Measurements from ENCODE around the gene CHSY1. TPM values are rescaled to one million over a fixed set of nuclear protein-coding genes. Genes with fewer than 3 reads are reported as not detected.

CHSY1 gene
- polyA plus RNA-seq, 1 experiment: 49.2 TPM

DNA sequence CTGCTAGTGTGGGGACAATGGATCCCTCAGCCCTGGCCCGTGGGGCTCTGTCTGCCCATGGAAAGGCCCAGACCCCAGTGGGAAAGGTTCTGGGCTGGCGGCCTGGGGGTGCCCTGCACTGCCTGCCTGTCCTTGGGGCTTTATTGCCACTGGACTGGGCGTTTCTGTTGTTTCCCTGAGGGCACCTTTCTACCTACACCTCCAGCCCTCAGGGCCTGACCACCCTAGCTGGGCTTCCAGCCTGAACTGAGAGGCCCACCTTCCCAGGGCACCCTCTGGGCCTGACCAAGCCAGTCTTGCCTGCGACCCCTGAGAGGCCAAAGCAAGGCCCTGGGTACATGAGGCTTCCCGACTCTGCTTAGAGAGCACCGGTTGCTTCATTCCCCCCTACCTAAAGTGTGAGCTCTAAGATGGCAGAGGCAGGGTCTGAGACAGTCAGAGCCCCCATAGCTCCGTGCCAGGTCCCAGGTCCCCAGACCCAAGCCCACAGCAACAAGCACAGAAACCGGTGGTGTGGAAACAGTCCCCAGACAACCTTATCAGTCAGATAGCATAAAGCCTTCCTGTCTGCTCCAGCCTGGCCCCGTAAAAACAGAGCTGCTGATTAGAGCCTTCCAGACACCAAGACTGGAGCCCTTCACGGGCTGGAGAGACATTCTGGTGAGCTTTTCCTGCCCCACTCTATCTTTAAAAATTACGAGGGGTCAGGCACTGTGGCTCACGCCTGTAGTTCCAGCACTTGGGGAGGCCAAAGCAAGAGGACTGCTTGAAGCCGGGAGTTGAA lies 102.8 kb downstream of the CHSY1 start:
- CTCF ChIA-PET: interaction anchor here (0.9 kb wide), 1 partner anchor 61 kb away, joined by 3 read pairs; no protein-coding TSS in a partner anchor
- H3K9me3 ChIP-seq (ENCODE audit: control insufficient read depth, insufficient read depth, low read length): peaks cover 10% of the 10 kb centered on the region
- H3K27ac ChIP-seq (ENCODE audit: low read depth, low read length): no peak overlapping the region
- no peaks in the 10 kb centered on the region for H3K27me3 ChIP-seq (ENCODE audit: control insufficient read depth, insufficient read depth, low read length)
- POLR2A ChIA-PET: no interaction called here
- TF ChIP-seq, protein P1, sequence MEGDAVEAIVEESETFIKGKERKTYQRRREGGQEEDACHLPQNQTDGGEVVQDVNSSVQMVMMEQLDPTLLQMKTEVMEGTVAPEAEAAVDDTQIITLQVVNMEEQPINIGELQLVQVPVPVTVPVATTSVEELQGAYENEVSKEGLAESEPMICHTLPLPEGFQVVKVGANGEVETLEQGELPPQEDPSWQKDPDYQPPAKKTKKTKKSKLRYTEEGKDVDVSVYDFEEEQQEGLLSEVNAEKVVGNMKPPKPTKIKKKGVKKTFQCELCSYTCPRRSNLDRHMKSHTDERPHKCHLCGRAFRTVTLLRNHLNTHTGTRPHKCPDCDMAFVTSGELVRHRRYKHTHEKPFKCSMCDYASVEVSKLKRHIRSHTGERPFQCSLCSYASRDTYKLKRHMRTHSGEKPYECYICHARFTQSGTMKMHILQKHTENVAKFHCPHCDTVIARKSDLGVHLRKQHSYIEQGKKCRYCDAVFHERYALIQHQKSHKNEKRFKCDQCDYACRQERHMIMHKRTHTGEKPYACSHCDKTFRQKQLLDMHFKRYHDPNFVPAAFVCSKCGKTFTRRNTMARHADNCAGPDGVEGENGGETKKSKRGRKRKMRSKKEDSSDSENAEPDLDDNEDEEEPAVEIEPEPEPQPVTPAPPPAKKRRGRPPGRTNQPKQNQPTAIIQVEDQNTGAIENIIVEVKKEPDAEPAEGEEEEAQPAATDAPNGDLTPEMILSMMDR (IDR thresholded peaks at IDR 0.05; ENCODE audit: low read depth, low read length): no peak
- H3K4me3 ChIP-seq (ENCODE audit: low read depth, low read length): no peak overlapping the region
- no peak for DNase-seq (ENCODE audit: low read depth, low spot score)

DNA sequence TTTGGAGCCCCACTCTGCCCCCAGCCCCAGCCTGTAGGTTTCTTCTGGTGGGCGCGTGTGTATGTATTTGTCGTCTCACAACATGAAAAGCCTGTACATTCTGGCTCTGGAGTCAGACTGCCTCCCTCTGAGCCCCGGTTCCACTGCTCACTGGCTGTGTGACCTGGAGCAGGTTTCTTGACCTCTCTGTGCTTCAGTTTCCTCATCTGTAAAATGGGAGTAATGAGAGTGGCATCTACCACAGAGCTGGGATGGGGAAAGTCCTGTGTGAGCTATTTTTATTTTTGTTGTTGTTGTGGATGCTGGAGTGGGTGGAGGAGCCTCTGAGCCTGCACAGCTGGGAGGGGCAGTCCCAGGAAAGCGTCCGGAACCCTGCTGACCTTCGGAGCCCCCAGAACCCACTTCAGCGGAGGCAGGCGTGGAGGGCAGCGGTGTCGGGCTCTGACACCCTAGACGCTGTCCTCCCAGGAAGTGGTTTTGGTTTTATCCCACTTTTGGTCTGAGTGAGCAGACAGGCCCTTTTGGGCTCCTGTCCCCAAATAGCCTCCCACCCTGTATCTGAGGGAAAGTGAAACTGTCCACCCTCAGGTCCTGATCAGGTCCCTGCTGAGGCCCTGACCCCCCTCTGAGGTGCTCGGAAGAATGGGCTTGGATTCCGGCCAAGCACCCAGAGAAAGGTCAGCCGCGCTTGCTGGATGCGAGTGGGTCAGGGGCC lies 103.5 kb downstream of the CHSY1 start:
- TF ChIP-seq, protein P1 (IDR thresholded peaks at IDR 0.05; ENCODE audit: low read depth, low read length): no peak
- Histone ChIP-seq H3K27me3 (ENCODE audit: control insufficient read depth, insufficient read depth, low read length) (no peaks in the 10 kb centered on the region), H3K4me3 (ENCODE audit: low read depth, low read length) (no peak overlapping the region), H3K9me3 (ENCODE audit: control insufficient read depth, insufficient read depth, low read length) (peaks cover 10% of the 10 kb centered on the region), H3K27ac (ENCODE audit: low read depth, low read length) (no peak overlapping the region)
- POLR2A ChIA-PET: no interaction called here
- CTCF ChIA-PET: no interaction called here
- DNase-seq (ENCODE audit: low read depth, low spot score): no peak

DNA sequence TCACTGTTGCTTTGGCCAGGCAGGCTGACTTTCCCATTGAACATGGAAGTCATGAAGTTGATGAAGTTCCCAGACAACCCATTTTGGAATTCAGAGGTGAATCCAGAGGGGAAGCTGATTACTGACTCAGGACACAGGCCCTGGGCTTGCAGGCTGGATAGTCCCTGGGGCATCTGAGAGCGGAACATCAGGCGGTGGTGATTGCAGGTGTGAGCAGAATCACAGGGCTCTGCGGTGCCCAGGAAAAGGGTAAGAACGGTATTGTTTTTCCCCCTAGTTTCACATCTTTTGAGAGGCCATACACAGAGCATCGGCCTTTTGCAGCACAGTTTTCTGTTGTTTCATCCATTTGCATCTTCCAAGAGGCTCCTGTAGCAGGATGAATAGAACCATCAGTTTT lies 104.7 kb downstream of the CHSY1 start:
- TF ChIP-seq, protein P1 (IDR thresholded peaks at IDR 0.05; ENCODE audit: low read depth, low read length): no peak
- H3K4me3 ChIP-seq (ENCODE audit: low read depth, low read length): no peak overlapping the region
- H3K27ac ChIP-seq (ENCODE audit: low read depth, low read length): no peak overlapping the region
- CTCF ChIA-PET: no interaction called here
- no peak for DNase-seq (ENCODE audit: low read depth, low spot score)
- H3K9me3 ChIP-seq (ENCODE audit: control insufficient read depth, insufficient read depth, low read length): peaks cover 6% of the 10 kb centered on the region
- no peaks in the 10 kb centered on the region for H3K27me3 ChIP-seq (ENCODE audit: control insufficient read depth, insufficient read depth, low read length)
- POLR2A ChIA-PET: no interaction called here

DNA sequence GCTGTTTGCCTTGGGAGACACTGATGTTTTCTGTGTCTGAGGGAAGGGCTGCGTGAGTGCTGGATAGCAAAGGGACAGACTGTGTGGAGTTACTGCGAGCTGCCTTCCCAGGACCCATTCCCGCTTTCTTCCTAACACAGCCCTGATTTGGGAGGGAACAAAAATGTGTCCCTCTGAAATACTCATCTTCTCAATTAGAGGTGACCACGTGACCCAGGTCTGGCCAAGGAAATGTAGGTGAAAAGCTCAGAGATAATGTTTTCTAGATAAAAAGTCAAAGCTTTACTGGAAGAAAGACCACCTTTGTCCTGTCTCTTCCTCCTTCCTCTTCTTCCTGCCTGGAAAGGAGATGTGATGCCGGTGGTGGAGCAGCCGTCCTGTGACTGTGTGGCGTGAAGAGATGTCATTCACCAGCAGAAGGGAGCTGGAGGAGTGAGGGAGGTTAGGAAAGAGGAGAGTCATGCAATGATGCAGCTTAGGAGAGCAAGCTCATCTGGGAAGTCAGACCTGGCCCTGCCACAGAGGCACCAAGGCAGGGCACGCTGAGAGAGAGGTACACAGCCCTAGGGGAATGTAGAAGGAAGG lies 105.6 kb downstream of the CHSY1 start:
- no peak for DNase-seq (ENCODE audit: low read depth, low spot score)
- no peaks in the 10 kb centered on the region for H3K27me3 ChIP-seq (ENCODE audit: control insufficient read depth, insufficient read depth, low read length)
- peaks cover 6% of the 10 kb centered on the region for H3K9me3 ChIP-seq (ENCODE audit: control insufficient read depth, insufficient read depth, low read length)
- POLR2A ChIA-PET: interaction anchor here (0.7 kb wide), 1 partner anchor 32 kb away, joined by 6 read pairs; no protein-coding TSS in a partner anchor
- no peak overlapping the region for H3K4me3 ChIP-seq (ENCODE audit: low read depth, low read length)
- CTCF ChIA-PET: interaction anchor here (0.9 kb wide), 1 partner anchor 132 kb away, joined by 3 read pairs; no protein-coding TSS in a partner anchor
- TF ChIP-seq, protein P1 (IDR thresholded peaks at IDR 0.05; ENCODE audit: low read depth, low read length): no peak
- no peak overlapping the region for H3K27ac ChIP-seq (ENCODE audit: low read depth, low read length)

DNA sequence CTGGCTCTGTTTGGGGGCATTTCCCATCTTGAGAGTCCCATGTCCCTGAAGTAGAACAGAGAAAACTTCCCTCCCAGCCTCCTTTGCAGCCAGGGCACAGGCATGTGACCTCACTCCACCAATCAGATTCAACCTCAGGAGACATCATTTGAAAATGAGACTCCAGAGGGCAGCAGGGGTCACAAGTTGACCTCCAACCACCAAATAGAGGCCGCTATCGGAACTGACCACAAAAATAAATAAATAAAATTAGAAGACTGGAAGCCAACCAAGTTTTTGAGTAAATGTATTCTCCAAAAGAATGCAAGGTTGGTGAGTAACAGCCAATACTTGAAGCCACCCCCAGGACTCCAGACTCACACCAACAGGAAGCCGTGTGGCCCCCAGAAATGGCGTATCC lies 106.5 kb downstream of the CHSY1 start:
- Histone ChIP-seq H3K9me3 (ENCODE audit: control insufficient read depth, insufficient read depth, low read length) (peaks cover 6% of the 10 kb centered on the region), H3K4me3 (ENCODE audit: low read depth, low read length) (no peak overlapping the region), H3K27ac (ENCODE audit: low read depth, low read length) (no peak overlapping the region), H3K27me3 (ENCODE audit: control insufficient read depth, insufficient read depth, low read length) (no peaks in the 10 kb centered on the region)
- ChIA-PET POLR2A (no interaction called here), CTCF (no interaction called here)
- TF ChIP-seq, protein P1 (IDR thresholded peaks at IDR 0.05; ENCODE audit: low read depth, low read length): no peak
- DNase-seq (ENCODE audit: low read depth, low spot score): no peak
